SJCRH30 (cell line): Measurements from ENCODE around the gene RAPGEF2. TPM values are rescaled to one million over a fixed set of nuclear protein-coding genes. Genes with fewer than 3 reads are reported as not detected.
A peak's percentile ranks its signal among the peaks of the same experiment; 100 is the strongest.
"Not testable (repeated sequence)": the region's sequence is repeated elsewhere in the genome, so short reads cannot be mapped to it uniquely, and the experiment has no call there.

Experiments used
- DNase-seq, 2 experiments: peaks; one replicate each; pipeline ENCODE4 v3.0.0-alpha.2; 2015 to 2020
- H3K27ac ChIP-seq: fragments of 250-450 bp; sonication (Bioruptor Pico); 2 replicates; pipeline ENCODE4 v1.5.1; 2020; ENCODE audit warnings: mild to moderate bottlenecking, moderate library complexity
- H3K27me3 ChIP-seq: fragments of 250-450 bp; sonication (Bioruptor Pico); 2 replicates; pipeline ENCODE4 v1.5.1; 2020; ENCODE audit warnings: mild to moderate bottlenecking, moderate library complexity
- H3K36me3 ChIP-seq: fragments of 250-450 bp; sonication (Bioruptor Pico); 2 replicates; pipeline ENCODE4 v1.5.1; 2020; ENCODE audit warnings: mild to moderate bottlenecking, moderate library complexity
- H3K4me1 ChIP-seq: fragments of 250-450 bp; sonication (Bioruptor Pico); 2 replicates; pipeline ENCODE4 v1.5.1; 2020; ENCODE audit warnings: mild to moderate bottlenecking, moderate library complexity
- H3K4me3 ChIP-seq: fragments of 250-450 bp; sonication (Bioruptor Pico); 2 replicates; pipeline ENCODE4 v1.5.1; 2020; ENCODE audit warnings: mild to moderate bottlenecking, moderate library complexity
- H3K9me3 ChIP-seq: fragments of 250-450 bp; sonication (Bioruptor Pico); replicated peaks from 2 replicates; pipeline ENCODE4 v1.5.1; 2020; ENCODE audit warnings: mild to moderate bottlenecking, moderate library complexity
- total RNA-seq: library from RNA; depleted of rRNA; stranded (reverse); fragments of >200 nt; shearing (Covaris generic); gene quantifications from 2 replicates; pipeline ENCODE4 v1.2.3, GENCODE V29; 2014

Gene RAPGEF2
- total RNA-seq, 1 experiment from 2014 or later = 17.9 TPM

GRCh38 chr4:159155119-159155518 lies 52.2 kb downstream of the RAPGEF2 start:
- H3K36me3 ChIP-seq = no peaks in the 10 kb centered on the region
- H3K27ac ChIP-seq = no peak overlapping the region
- H3K4me3 ChIP-seq = no peak overlapping the region
- H3K9me3 ChIP-seq = no peaks in the 10 kb centered on the region
- DNase-seq = no peak
- no peaks in the 10 kb centered on the region for H3K27me3 ChIP-seq
- peaks cover 7% of the 10 kb centered on the region for H3K4me1 ChIP-seq

- Histone ChIP-seq H3K27ac (no peak overlapping the region), H3K27me3 (no peaks in the 10 kb centered on the region), H3K9me3 (no peaks in the 10 kb centered on the region), H3K4me1 (peaks cover 7% of the 10 kb centered on the region), H3K36me3 (no peaks in the 10 kb centered on the region), H3K4me3 (no peak overlapping the region)
- no peak for DNase-seq
Observed at GRCh38 chr4:159158083-159158617, 55.3 kb downstream of the RAPGEF2 start.

GRCh38 chr4:159158985-159159384 lies 56.1 kb downstream of the RAPGEF2 start:
- peak; percentile 38 to 55 for DNase-seq
- Histone ChIP-seq H3K4me3 (peak overlapping the region; percentile 40), H3K4me1 (peaks cover 7% of the 10 kb centered on the region), H3K36me3 (no peaks in the 10 kb centered on the region), H3K9me3 (no peaks in the 10 kb centered on the region), H3K27ac (peak overlapping the region; percentile 21), H3K27me3 (no peaks in the 10 kb centered on the region)

DNA sequence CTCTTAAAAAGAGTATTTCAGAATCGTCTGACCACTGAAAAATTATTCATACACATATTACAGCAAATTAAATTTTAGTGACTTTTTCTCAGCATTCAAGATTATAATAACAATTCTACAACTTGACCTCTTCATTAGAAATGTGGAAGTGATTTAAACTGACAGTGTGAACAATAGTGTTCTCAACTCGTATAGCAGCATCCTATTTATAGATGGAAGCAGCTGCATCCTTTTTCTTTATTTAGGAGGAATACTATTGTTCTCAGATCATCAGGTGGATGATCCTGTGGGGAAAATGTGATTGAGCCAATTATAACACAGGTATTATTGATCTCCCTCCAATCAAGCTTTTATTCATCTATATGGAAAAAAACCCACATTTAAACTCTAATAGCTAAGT lies 56.7 kb downstream of the RAPGEF2 start:
- Histone ChIP-seq H3K36me3 (no peaks in the 10 kb centered on the region), H3K27me3 (no peaks in the 10 kb centered on the region)
- DNase-seq = no peak

GRCh38 chr4:159160242-159160641 lies 57.4 kb downstream of the RAPGEF2 start:
- H3K4me1 ChIP-seq = peaks cover 7% of the 10 kb centered on the region
- H3K36me3 ChIP-seq = no peaks in the 10 kb centered on the region
- H3K4me3 ChIP-seq = no peak overlapping the region
- no peak overlapping the region for H3K27ac ChIP-seq
- no peaks in the 10 kb centered on the region for H3K27me3 ChIP-seq
- no peak for DNase-seq
- H3K9me3 ChIP-seq = no peaks in the 10 kb centered on the region

More for the DNA sequence above, 56.7 kb downstream of the RAPGEF2 start:
- Histone ChIP-seq H3K4me1 (peaks cover 7% of the 10 kb centered on the region), H3K27ac (no peak overlapping the region; the same call in 1 of the 2 replicates), H3K4me3 (no peak overlapping the region), H3K9me3 (no peaks in the 10 kb centered on the region)

DNA sequence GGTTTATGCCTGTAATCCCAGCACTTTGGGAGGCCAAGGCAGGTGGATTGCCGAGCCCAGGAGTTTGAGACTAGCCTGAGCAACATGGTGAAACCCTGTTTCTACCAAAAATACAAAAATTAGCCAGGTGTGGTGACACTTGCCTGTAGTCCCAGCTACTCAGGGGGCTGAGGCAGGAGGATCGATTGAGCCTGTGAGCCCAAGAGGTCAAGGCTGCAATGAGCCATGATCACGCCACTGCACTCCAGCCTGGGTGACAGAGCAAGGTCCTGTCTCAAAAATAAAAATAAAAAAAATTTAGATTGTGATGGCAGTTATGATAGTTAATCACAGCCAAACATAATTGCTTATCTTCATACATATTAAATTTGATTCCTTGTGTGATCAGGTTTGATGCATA lies 58.6 kb downstream of the RAPGEF2 start:
- not testable (repeated sequence) for H3K27ac ChIP-seq, H3K4me1 ChIP-seq, DNase-seq, H3K4me3 ChIP-seq, H3K9me3 ChIP-seq, H3K36me3 ChIP-seq, H3K27me3 ChIP-seq

GRCh38 chr4:159162576-159162975 lies 59.7 kb downstream of the RAPGEF2 start:
- H3K4me1 ChIP-seq = peaks cover 7% of the 10 kb centered on the region
- H3K4me3 ChIP-seq = no peak overlapping the region
- no peaks in the 10 kb centered on the region for H3K36me3 ChIP-seq
- H3K9me3 ChIP-seq = no peaks in the 10 kb centered on the region
- no peak overlapping the region for H3K27ac ChIP-seq
- no peaks in the 10 kb centered on the region for H3K27me3 ChIP-seq
- no peak for DNase-seq

- no peak for DNase-seq
- Histone ChIP-seq H3K4me1 (peaks cover 7% of the 10 kb centered on the region), H3K27ac (no peak overlapping the region), H3K27me3 (no peaks in the 10 kb centered on the region), H3K9me3 (no peaks in the 10 kb centered on the region), H3K36me3 (no peaks in the 10 kb centered on the region), H3K4me3 (no peak overlapping the region)
Observed at GRCh38 chr4:159163521-159163920, 60.6 kb downstream of the RAPGEF2 start.

- Histone ChIP-seq H3K4me3 (no peak overlapping the region), H3K4me1 (no peaks in the 10 kb centered on the region), H3K27me3 (no peaks in the 10 kb centered on the region), H3K36me3 (no peaks in the 10 kb centered on the region), H3K27ac (no peak overlapping the region), H3K9me3 (no peaks in the 10 kb centered on the region)
- no peak for DNase-seq
Observed at GRCh38 chr4:159169404-159170302, 66.8 kb downstream of the RAPGEF2 start.

DNA sequence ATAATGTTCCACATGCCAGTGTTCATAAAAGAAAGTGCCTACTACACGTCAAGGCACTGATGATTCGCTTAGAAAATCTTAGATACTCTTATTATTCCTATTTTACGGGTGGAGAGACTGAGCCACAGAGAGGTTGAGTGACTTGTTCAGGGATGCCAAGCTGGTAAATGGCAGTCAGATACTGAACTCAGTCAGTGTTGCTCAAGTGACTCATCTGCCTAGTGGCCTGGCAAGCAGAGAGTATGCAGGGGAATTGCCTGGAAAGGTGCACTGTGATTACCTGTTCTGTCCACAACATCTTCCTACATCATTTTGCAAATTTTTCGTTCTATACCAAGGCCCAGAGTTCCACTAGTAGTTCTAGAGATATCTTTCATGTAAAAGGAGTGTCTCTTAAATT lies 68.4 kb downstream of the RAPGEF2 start:
- Histone ChIP-seq H3K4me1 (no peaks in the 10 kb centered on the region), H3K9me3 (no peaks in the 10 kb centered on the region), H3K27ac (no peak overlapping the region), H3K27me3 (no peaks in the 10 kb centered on the region), H3K4me3 (no peak overlapping the region), H3K36me3 (no peaks in the 10 kb centered on the region)
- DNase-seq = no peak

- Histone ChIP-seq H3K4me3 (no peak overlapping the region), H3K27ac (no peak overlapping the region), H3K36me3 (no peaks in the 10 kb centered on the region), H3K4me1 (no peaks in the 10 kb centered on the region), H3K27me3 (no peaks in the 10 kb centered on the region), H3K9me3 (no peaks in the 10 kb centered on the region)
- no peak for DNase-seq
Observed at GRCh38 chr4:159173886-159174285, 71.0 kb downstream of the RAPGEF2 start.

- no peaks in the 10 kb centered on the region for H3K4me1 ChIP-seq
Observed at GRCh38 chr4:159174645-159175084, 71.8 kb downstream of the RAPGEF2 start.

DNA sequence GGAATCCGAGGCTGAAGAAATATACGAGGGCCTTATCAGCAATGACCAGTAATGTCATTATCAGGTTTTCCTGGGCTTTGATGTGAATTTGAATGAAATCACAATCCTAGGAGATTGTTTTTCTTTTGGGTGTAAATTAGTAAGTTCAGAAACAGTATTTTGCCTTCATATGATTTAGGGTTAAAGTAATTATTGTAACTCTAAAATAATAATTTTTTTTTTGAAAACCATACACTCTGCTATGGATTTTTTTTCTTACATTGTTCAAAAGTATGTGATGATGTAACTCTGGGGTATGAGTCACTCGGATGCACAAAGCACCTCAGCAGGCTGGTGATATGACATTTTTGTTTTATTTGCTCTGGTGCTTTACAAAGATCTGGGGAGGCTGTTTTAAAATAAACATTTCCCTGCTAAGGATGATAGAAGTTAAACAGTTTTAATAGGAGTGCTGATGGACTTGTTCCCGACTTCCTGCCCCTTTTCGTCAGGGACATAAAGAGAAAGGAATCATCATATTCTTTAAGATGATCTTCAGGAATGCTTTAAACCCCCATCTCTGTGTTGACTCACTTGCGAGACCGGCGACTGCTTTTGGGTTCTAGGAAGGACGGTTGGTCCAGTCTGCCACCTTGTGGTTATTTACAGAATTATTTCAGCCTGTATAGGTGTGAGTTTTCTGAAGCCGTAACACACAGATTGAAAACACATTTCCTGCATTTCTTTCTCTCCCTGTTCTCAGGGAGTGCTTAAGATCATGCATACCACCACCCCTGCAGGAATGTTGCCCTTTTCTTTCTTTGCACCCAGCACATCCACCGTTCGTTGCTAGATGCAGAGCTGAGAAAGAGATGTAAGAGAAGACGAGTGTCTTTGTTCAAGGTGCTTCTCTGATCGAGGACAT lies 72.5 kb downstream of the RAPGEF2 start:
- DNase-seq = peak; percentile 50 to 76
- Histone ChIP-seq H3K4me3 (no peak overlapping the region), H3K27me3 (no peaks in the 10 kb centered on the region), H3K9me3 (no peaks in the 10 kb centered on the region), H3K36me3 (no peaks in the 10 kb centered on the region), H3K27ac (no peak overlapping the region), H3K4me1 (no peaks in the 10 kb centered on the region)

More at GRCh38 chr4:159174645-159175084, 71.8 kb downstream of the RAPGEF2 start:
- DNase-seq = no peak
- Histone ChIP-seq H3K4me3 (no peak overlapping the region), H3K27ac (no peak overlapping the region), H3K9me3 (no peaks in the 10 kb centered on the region), H3K36me3 (no peaks in the 10 kb centered on the region), H3K27me3 (no peaks in the 10 kb centered on the region)

DNA sequence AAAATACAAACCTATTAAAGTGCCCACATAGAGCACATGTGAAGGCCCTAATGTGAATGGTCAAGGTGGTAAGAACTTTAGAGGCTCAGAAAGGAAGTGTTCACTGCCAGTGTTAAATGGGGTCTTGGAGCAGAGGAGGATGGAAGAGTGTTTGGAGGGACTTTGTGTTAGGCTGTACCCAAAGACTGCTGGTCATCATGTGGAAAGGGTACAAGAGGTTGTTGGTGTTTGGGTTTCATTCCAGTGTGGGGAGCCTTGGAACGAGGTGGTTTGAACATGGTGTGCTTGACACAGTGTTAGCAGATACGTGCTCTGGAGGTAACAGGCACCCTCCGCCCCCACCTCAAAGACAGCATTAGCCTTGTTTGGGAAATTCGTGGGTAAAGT lies 73.1 kb downstream of the RAPGEF2 start:
- DNase-seq = no peak
- H3K36me3 ChIP-seq = no peaks in the 10 kb centered on the region
- H3K9me3 ChIP-seq = no peaks in the 10 kb centered on the region
- no peak overlapping the region for H3K27ac ChIP-seq
- no peaks in the 10 kb centered on the region for H3K27me3 ChIP-seq
- H3K4me3 ChIP-seq = no peak overlapping the region
- H3K4me1 ChIP-seq = no peaks in the 10 kb centered on the region
